NB4 (cell line): ENCODE data around the gene TEKT1.
"Not testable (repeated sequence)": the region's sequence is repeated elsewhere in the genome, so short reads cannot be mapped to it uniquely, and the experiment has no call there.

ENCODE experiments used
- DNase-seq: peaks from one replicate; pipeline ENCODE4 v3.0.0; 2010; ENCODE audit warnings: low read depth
- H3K4me3 ChIP-seq: one replicate; pipeline ENCODE4 v1.5.1; 2011; ENCODE audit warnings: mild to moderate bottlenecking, low read depth, low read length, moderate library complexity
- CTCF ChIP-seq: IDR thresholded peaks from one replicate; pipeline ENCODE4 v1.5.1; 2012; ENCODE audit warnings: low read depth, low read length
- MAX ChIP-seq: IDR thresholded peaks from 2 replicates; pipeline ENCODE4 v1.6.1; 2011; ENCODE audit warnings: low read depth, low read length
- MYC ChIP-seq: IDR thresholded peaks from 2 replicates; pipeline ENCODE4 v1.6.1; 2011; ENCODE audit warnings: low read depth, low read length
- POLR2A ChIP-seq: IDR thresholded peaks from 2 replicates; pipeline ENCODE4 v1.6.1; 2011; ENCODE audit warnings: mild to moderate bottlenecking; ENCODE audit not compliant: insufficient read length; ENCODE audit errors: extremely low read depth

Gene TEKT1

GRCh38 chr17:6782244-6782643, 49.3 kb downstream of the TEKT1 start:
- no peak overlapping the region for H3K4me3 ChIP-seq
- no peak for DNase-seq
- TF ChIP-seq POLR2A: no peak

- no peak for TF ChIP-seq MYC
- no peak for TF ChIP-seq POLR2A
- TF ChIP-seq CTCF: no peak
- no peak for TF ChIP-seq MAX
- DNase-seq: no peak
- no peak overlapping the region for H3K4me3 ChIP-seq
These were observed 50.6 kb downstream of the TEKT1 start for GRCh38 chr17:6780886-6781285.

- no peak for TF ChIP-seq MYC
- no peak for TF ChIP-seq CTCF
- no peak for TF ChIP-seq POLR2A
- no peak for TF ChIP-seq MAX
- no peak overlapping the region for H3K4me3 ChIP-seq
- DNase-seq: no peak
These were observed 51.5 kb downstream of the TEKT1 start for GRCh38 chr17:6780001-6780400.

GRCh38 chr17:6779411-6779810, 52.1 kb downstream of the TEKT1 start:
- TF ChIP-seq MYC: no peak
- no peak for TF ChIP-seq POLR2A
- no peak for TF ChIP-seq MAX
- no peak for TF ChIP-seq CTCF
- H3K4me3 ChIP-seq: no peak overlapping the region
- DNase-seq: no peak

GRCh38 chr17:6775871-6776405, 55.6 kb downstream of the TEKT1 start, which contains the start of gene FBXO39:
FBXO39 (plus strand) TSS chr17:6776215; CDS start chr17:6779869, 3,654 bp downstream.
- no peak within 1 kb of the TSS for H3K4me3 ChIP-seq
- no peak for TF ChIP-seq POLR2A
- TF ChIP-seq CTCF: no peak
- TF ChIP-seq MYC: no peak
- TF ChIP-seq MAX: no peak
- DNase-seq: no peak

GRCh38 chr17:6774906-6775305, 56.6 kb downstream of the TEKT1 start:
- DNase-seq, H3K4me3 ChIP-seq: not testable (repeated sequence)

- no peak for TF ChIP-seq POLR2A
- no peak for TF ChIP-seq CTCF
- TF ChIP-seq MAX: no peak
- TF ChIP-seq MYC: no peak
- H3K4me3 ChIP-seq: no peak overlapping the region
- DNase-seq: no peak
These were observed 59.5 kb downstream of the TEKT1 start for GRCh38 chr17:6772016-6772415.
